DOHH2 (cell line): Measurements from ENCODE around the gene AP1B1.

ENCODE experiments used
- H3F3A ChIP-seq: fragments of 200-600 bp; sonication (generic), shearing (Covaris generic); 2 replicates; pipeline ENCODE4 v1.6.0; 2016; ENCODE audit warnings: antibody characterized with exemption, mild to moderate bottlenecking; ENCODE audit not compliant: control insufficient read depth, insufficient read depth
- H3K27ac ChIP-seq: fragments of 200-600 bp; sonication (generic); 2 replicates; pipeline ENCODE4 v1.5.1; 2014; ENCODE audit warnings: low read depth, mild to moderate bottlenecking, low read length, moderate library complexity
- H3K27me3 ChIP-seq: fragments of 200-600 bp; sonication (generic); 2 replicates; pipeline ENCODE4 v1.6.1; 2014; ENCODE audit warnings: mild to moderate bottlenecking, low read length, mixed read lengths; ENCODE audit not compliant: control insufficient read depth
- H3K36me3 ChIP-seq: fragments of 200-600 bp; sonication (generic); 2 replicates; pipeline ENCODE4 v1.6.1; 2014; ENCODE audit warnings: mild to moderate bottlenecking, low read length, moderate library complexity, mixed read lengths; ENCODE audit not compliant: control insufficient read depth
- H3K4me1 ChIP-seq: fragments of 200-600 bp; sonication (generic); 2 replicates; pipeline ENCODE4 v1.6.1; 2014; ENCODE audit warnings: mild to moderate bottlenecking, low read length, mixed read lengths; ENCODE audit not compliant: control insufficient read depth
- H3K4me2 ChIP-seq: fragments of 200-600 bp; sonication (generic); 2 replicates; pipeline ENCODE4 v1.6.0; 2014; ENCODE audit warnings: mild to moderate bottlenecking, low read length, moderate library complexity
- H3K4me3 ChIP-seq: fragments of 200-600 bp; sonication (generic); 2 replicates; pipeline ENCODE4 v1.5.1; 2014; ENCODE audit warnings: mild to moderate bottlenecking, low read length, mixed read lengths
- H3K79me2 ChIP-seq: fragments of 200-600 bp; sonication (generic); 2 replicates; pipeline ENCODE4 v1.6.1; 2014; ENCODE audit warnings: mild to moderate bottlenecking, low read length, mixed read lengths; ENCODE audit not compliant: control insufficient read depth
- H3K9me2 ChIP-seq: fragments of 200-600 bp; sonication (generic); replicated peaks from 2 replicates; pipeline ENCODE4 v1.6.1; 2014; ENCODE audit warnings: mild to moderate bottlenecking, low read length, mixed read lengths; ENCODE audit not compliant: control insufficient read depth
- H3K9me3 ChIP-seq: fragments of 200-600 bp; sonication (generic); 2 replicates; pipeline ENCODE4 v1.6.1; 2014; ENCODE audit warnings: antibody characterized with exemption, low read length, mixed read lengths; ENCODE audit not compliant: control insufficient read depth, insufficient read depth
- H4K20me1 ChIP-seq: fragments of 200-600 bp; sonication (generic); 2 replicates; pipeline ENCODE4 v1.6.0; 2014; ENCODE audit warnings: low read depth, mild to moderate bottlenecking, antibody characterized with exemption, low read length, moderate library complexity; ENCODE audit not compliant: control insufficient read depth, insufficient read depth
- CTCF ChIP-seq: fragments of 200-600 bp; sonication (generic); IDR thresholded peaks from one replicate; pipeline ENCODE4 v1.5.1; 2014; ENCODE audit warnings: antibody characterized with exemption, mild to moderate bottlenecking, low read depth, low read length; ENCODE audit not compliant: poor library complexity, severe bottlenecking
- EZH2phosphoT487 ChIP-seq: fragments of 200-600 bp; sonication (generic); IDR thresholded peaks from 2 replicates; pipeline ENCODE4 v1.6.1; 2017; ENCODE audit warnings: borderline replicate concordance, mild to moderate bottlenecking, antibody characterized with exemption, low read length, moderate library complexity, mixed read lengths

AP1B1 gene

GRCh38 chr22:29337631-29338284, 50.6 kb downstream of the AP1B1 start:
- no peaks in the 10 kb centered on the region for H3K27me3 ChIP-seq
- H3K27ac ChIP-seq = no peak overlapping the region
- no peaks in the 10 kb centered on the region for H4K20me1 ChIP-seq
- no peaks in the 10 kb centered on the region for H3K79me2 ChIP-seq
- H3K9me2 ChIP-seq = no peaks in the 10 kb centered on the region
- no peaks in the 10 kb centered on the region for H3F3A ChIP-seq
- no peaks in the 10 kb centered on the region for H3K4me1 ChIP-seq
- H3K4me2 ChIP-seq = no peak overlapping the region
- H3K36me3 ChIP-seq = peaks cover 91% of the 10 kb centered on the region
- no peak for TF ChIP-seq EZH2phosphoT487
- TF ChIP-seq CTCF = no peak
- no peak overlapping the region for H3K4me3 ChIP-seq
- H3K9me3 ChIP-seq = no peaks in the 10 kb centered on the region

GRCh38 chr22:29336751-29337490, 51.4 kb downstream of the AP1B1 start:
- Histone ChIP-seq H3K27ac (no peak overlapping the region), H3K4me2 (no peak overlapping the region), H3K4me3 (no peak overlapping the region), H3K79me2 (no peaks in the 10 kb centered on the region), H3K4me1 (no peaks in the 10 kb centered on the region), H3K9me3 (no peaks in the 10 kb centered on the region), H4K20me1 (no peaks in the 10 kb centered on the region), H3K9me2 (no peaks in the 10 kb centered on the region), H3F3A (no peaks in the 10 kb centered on the region), H3K27me3 (no peaks in the 10 kb centered on the region), H3K36me3 (peaks cover 91% of the 10 kb centered on the region)
- TF ChIP-seq CTCF = no peak
- TF ChIP-seq EZH2phosphoT487 = no peak

- Histone ChIP-seq H3K4me3 (no peak overlapping the region), H3K4me1 (no peaks in the 10 kb centered on the region), H3K9me3 (no peaks in the 10 kb centered on the region), H3K27me3 (no peaks in the 10 kb centered on the region), H3K36me3 (peaks cover 91% of the 10 kb centered on the region), H3K27ac (no peak overlapping the region), H3F3A (no peaks in the 10 kb centered on the region), H3K4me2 (no peak overlapping the region), H3K9me2 (no peaks in the 10 kb centered on the region), H3K79me2 (no peaks in the 10 kb centered on the region), H4K20me1 (no peaks in the 10 kb centered on the region)
- TF ChIP-seq EZH2phosphoT487 (no peak), CTCF (no peak)
Observed at GRCh38 chr22:29335656-29336055, 52.7 kb downstream of the AP1B1 start.
